Astrocyte of the cerebellum (primary cell): Measurements from ENCODE around the gene GNB5.
A peak's percentile ranks its signal among the peaks of the same experiment; 100 is the strongest.

Experiments
- DNase-seq: peaks from one replicate; pipeline ENCODE4 v3.0.0-alpha.2; 2011; ENCODE audit warnings: low read depth
- H3K4me3 ChIP-seq: 2 replicates; pipeline ENCODE4 v1.5.1; 2011; ENCODE audit warnings: mild to moderate bottlenecking, low read depth, low read length, moderate library complexity
- in situ Hi-C: cut with HindIII; loops from 2 replicates; pipeline ENCODE4 v1.10.0; 2017; ENCODE audit warnings: low sequenced_read_pairs
- TF ChIP-seq, protein P1 (sequence below): IDR thresholded peaks from 2 replicates; pipeline ENCODE4 v1.5.1; 2012; ENCODE audit warnings: low read length, low read depth, moderate library complexity, mild to moderate bottlenecking; ENCODE audit errors: missing control alignments

The GNB5 gene

GRCh38 chr15:52213206-52213605 is 22.0 kb upstream of the GNB5 start:
- in situ Hi-C loops: no loop called here
- no peak overlapping the region for H3K4me3 ChIP-seq
- TF ChIP-seq, protein P1, sequence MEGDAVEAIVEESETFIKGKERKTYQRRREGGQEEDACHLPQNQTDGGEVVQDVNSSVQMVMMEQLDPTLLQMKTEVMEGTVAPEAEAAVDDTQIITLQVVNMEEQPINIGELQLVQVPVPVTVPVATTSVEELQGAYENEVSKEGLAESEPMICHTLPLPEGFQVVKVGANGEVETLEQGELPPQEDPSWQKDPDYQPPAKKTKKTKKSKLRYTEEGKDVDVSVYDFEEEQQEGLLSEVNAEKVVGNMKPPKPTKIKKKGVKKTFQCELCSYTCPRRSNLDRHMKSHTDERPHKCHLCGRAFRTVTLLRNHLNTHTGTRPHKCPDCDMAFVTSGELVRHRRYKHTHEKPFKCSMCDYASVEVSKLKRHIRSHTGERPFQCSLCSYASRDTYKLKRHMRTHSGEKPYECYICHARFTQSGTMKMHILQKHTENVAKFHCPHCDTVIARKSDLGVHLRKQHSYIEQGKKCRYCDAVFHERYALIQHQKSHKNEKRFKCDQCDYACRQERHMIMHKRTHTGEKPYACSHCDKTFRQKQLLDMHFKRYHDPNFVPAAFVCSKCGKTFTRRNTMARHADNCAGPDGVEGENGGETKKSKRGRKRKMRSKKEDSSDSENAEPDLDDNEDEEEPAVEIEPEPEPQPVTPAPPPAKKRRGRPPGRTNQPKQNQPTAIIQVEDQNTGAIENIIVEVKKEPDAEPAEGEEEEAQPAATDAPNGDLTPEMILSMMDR: no peak
- DNase-seq: no peak

DNA sequence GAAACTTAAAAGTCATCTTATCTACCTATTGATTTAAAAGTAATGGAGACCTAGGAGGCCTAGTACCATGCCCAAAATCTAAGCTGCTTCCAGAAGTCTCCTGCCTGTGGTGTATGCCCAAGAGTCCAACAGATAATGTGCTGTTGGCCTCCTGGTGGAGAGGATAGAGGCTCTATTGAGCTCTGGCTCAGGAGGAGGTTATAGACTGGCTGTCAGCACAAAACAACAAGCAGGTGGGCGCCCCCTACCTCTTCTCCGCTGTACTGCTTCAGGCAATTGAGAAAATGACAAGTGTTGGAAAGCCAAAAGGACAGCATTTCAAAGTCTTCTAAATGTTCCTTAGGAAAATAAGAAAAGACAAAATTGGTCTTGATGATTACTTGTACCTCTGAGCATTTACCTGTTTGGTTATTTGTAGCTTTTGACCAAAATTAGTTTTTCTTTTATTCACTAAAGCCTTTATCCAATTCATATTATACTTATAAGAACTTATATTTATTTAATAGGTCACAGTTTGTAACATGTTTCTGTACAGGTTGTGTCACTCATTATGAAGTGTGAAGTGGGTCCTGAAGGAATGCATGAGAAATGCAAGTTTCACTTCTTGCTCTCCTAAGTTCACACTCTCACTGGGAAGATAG is 17.2 kb upstream of the GNB5 start:
- TF ChIP-seq, protein P1: peak; percentile 79
- no peak overlapping the region for H3K4me3 ChIP-seq
- peak; percentile 20 for DNase-seq
- in situ Hi-C loops: no loop called here

- DNase-seq: no peak
- TF ChIP-seq, protein P1: no peak
- no peak overlapping the region for H3K4me3 ChIP-seq
- in situ Hi-C loops: no loop called here
Observed at GRCh38 chr15:52207191-52207590, 16.0 kb upstream of the GNB5 start.

- DNase-seq: no peak
- in situ Hi-C loops: no loop called here
- H3K4me3 ChIP-seq: no peak overlapping the region
- TF ChIP-seq, protein P1: no peak
Observed at GRCh38 chr15:52206446-52206845, 15.3 kb upstream of the GNB5 start.

DNA sequence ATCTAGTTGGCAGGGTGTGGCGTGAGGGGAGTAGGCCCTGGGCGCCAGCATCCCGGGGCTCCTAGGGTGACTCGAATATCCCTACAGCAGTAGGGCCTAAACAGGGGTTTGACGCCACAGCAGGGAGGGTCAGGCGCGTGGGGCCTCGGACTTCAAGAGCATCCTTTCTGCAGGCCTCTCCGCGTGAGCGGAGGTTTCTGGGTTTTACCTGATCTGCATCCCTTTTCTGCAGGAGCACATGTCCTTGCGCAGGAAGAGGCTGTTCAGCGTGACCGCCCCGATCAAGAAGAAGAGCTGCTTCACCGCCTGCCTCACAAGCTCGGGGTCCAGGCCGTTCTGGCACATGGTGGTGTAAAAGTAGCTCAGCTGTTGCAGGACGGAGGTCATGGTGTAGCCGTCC is 13.5 kb upstream of the GNB5 start:
- no peak overlapping the region for H3K4me3 ChIP-seq
- DNase-seq: no peak
- TF ChIP-seq, protein P1: no peak
- in situ Hi-C loops: no loop called here

- H3K4me3 ChIP-seq: no peak overlapping the region
- in situ Hi-C loops: no loop called here
- TF ChIP-seq, protein P1: no peak
- DNase-seq: no peak
Observed at GRCh38 chr15:52200831-52201365, 9.7 kb upstream of the GNB5 start.
